ENCODE measurements around the gene KCTD2.

Gene KCTD2

DNA sequence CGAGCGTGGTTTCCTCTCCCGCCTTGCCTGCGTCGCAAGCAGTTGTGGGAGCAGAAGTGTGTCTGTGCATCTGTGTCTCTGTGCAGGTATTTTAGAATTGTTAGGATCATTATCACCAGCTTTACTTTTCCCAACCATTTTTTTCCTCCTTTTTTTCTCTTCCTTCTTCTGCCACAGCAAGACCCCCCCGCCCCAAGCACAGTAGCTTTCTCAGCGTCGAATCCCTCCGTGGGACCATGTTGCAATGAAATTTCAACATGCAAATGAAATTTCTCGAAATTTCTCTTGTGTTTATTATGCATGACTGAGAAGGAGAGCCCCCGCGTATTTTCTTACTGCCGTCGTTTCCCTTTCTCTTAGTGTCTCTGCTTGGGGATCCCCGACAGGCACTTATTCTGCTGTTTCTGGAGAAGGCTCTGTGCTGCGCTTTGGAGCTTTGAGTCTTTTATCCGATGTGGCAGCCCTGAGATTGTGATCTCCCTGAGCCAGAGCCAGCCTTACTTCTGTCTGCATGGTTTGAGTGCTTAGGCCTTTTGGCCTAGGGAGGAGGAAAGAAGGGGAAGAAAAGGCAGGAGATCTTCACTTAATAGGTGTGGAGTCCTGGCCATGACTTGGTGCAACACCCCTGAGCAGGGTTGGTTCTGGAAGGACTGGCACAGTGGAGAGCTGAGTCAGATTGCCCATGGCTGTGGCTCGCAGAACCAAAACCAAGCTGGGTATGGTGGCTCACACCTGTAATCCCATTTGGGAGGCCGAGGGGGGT lies 67.7 kb downstream of the KCTD2 start:
- ChIA-PET POLR2A (interaction anchor here (1.0 to 1.8 kb wide), 5 partner anchors 10 to 124 kb away, joined by 3 to 19 read pairs (median 8); partner anchors contain the start of genes NT5C and SLC16A5), CTCF (interaction anchor here (0.7 to 9.4 kb wide), 62 partner anchors 9 to 633 kb away, joined by 3 to 231 read pairs (median 8); partner anchors contain the start of genes GGA3, MIF4GD, MRPL58 and MRPS7)
- no peak for TF ChIP-seq CTCF (IDR thresholded peaks at IDR 0.05; ENCODE audit: insufficient read depth, low read length, missing control alignments)
- H3K4me3 ChIP-seq (ENCODE audit: low read depth, low read length): peak overlapping the region; percentile 57
- DNase-seq (ENCODE audit: low read depth, low spot score): no peak

Data from AG04449 (cell line).